ENCODE data around the gene STH. TPM values are rescaled to one million over a fixed set of nuclear protein-coding genes. Genes with fewer than 3 reads are reported as not detected.
A peak's percentile ranks its signal among the peaks of the same experiment; 100 is the strongest.

The STH gene
- total RNA-seq, 1 donor from 2014 or later = not detected

DNA sequence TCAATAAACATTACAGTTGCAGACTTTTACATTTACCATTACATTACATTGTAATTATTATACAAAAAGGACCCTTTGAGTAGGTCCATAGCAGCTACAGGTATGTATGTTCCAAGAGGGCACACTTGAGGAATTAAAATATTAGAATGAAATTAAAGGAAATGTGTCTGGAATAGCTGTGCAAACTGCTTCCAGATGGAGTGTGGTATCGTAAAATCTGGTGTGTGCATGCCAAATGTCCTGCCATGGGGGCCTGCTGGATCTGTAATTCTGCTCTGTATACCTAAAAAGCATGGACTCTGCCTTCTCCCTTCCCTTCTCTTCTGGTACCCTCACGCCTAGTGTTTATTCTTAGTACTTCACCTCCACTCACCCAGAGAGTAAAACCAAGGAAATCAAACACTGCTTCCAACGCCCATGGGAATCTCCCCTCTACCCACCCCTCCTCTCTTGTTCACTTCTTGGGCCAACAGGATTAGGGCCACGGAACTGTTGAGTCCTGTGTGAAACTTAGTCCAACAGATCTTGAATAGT is 38.7 kb downstream of the STH start:
- H3K36me3 Mint-ChIP-seq (ENCODE audit: low read depth, unreplicated experiment) = peaks cover 21% of the 10 kb centered on the region
- Histone ChIP-seq H3K9me3 (ENCODE audit: insufficient read depth, low read depth, low read length) (no peaks in the 10 kb centered on the region), H4K20me1 (ENCODE audit: insufficient read depth, low read length) (peaks cover 40% of the 10 kb centered on the region), H3K79me2 (ENCODE audit: insufficient read depth, low read length) (peaks cover 5% of the 10 kb centered on the region), H3K4me3 (ENCODE audit: insufficient read depth, low read depth, low read length) (no peak overlapping the region), H3K4me1 (ENCODE audit: insufficient read depth, low read length) (no peaks in the 10 kb centered on the region), H3K36me3 (ENCODE audit: insufficient read depth, low read length) (peaks cover 70% of the 10 kb centered on the region), H2AFZ (ENCODE audit: low read depth, low read length) (no peak overlapping the region), H3K27ac (ENCODE audit: low read depth, low read length) (no peak overlapping the region), H3K4me2 (ENCODE audit: low read length) (no peak overlapping the region), H3K9ac (ENCODE audit: low read length) (no peak overlapping the region), H3K27me3 (ENCODE audit: insufficient read depth, low read length) (no peaks in the 10 kb centered on the region)
- no peaks in the 10 kb centered on the region for H3K9me3 Mint-ChIP-seq (ENCODE audit: unreplicated experiment)
- DNase-seq (ENCODE audit: low read depth) = no peak
- no peak overlapping the region for H3K4me3 Mint-ChIP-seq (ENCODE audit: unreplicated experiment)
- no peaks in the 10 kb centered on the region for H3K27me3 Mint-ChIP-seq (ENCODE audit: low read depth, unreplicated experiment)
- FAIRE-seq = no peak
- H3K4me1 Mint-ChIP-seq (ENCODE audit: low read depth, unreplicated experiment) = no peaks in the 10 kb centered on the region
- H3K27ac Mint-ChIP-seq (ENCODE audit: unreplicated experiment) = peak overlapping the region; percentile 8
- TF ChIP-seq EZH2 (IDR thresholded peaks at IDR 0.05; ENCODE audit: insufficient read depth, low read length) = no peak
- TF ChIP-seq, protein P1, sequence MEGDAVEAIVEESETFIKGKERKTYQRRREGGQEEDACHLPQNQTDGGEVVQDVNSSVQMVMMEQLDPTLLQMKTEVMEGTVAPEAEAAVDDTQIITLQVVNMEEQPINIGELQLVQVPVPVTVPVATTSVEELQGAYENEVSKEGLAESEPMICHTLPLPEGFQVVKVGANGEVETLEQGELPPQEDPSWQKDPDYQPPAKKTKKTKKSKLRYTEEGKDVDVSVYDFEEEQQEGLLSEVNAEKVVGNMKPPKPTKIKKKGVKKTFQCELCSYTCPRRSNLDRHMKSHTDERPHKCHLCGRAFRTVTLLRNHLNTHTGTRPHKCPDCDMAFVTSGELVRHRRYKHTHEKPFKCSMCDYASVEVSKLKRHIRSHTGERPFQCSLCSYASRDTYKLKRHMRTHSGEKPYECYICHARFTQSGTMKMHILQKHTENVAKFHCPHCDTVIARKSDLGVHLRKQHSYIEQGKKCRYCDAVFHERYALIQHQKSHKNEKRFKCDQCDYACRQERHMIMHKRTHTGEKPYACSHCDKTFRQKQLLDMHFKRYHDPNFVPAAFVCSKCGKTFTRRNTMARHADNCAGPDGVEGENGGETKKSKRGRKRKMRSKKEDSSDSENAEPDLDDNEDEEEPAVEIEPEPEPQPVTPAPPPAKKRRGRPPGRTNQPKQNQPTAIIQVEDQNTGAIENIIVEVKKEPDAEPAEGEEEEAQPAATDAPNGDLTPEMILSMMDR (IDR thresholded peaks at IDR 0.05; ENCODE audit: insufficient read depth, low read depth, low read length) = no peak

DNA sequence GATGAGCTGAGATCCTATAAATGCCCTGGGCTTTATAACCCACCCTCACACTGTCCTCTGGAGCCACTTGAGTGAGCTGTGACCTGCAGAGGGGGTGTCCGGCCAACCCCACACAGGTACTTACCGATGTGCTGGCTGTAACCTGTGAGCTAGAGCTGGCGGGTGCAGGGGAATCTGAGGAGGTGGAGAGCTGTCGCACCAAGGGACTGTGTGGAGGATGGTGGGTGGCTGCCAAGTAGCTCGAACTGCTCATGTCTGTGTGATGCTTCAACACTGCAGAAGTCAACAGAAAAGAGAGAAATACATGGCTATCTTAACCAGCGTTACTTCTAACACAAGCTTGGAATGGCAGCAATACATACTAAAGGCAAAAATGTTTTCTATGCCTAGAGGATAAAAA is 39.4 kb downstream of the STH start:
- no peak overlapping the region for H3K9ac ChIP-seq (ENCODE audit: low read length)
- H2AFZ ChIP-seq (ENCODE audit: low read depth, low read length) = no peak overlapping the region
- H3K4me1 ChIP-seq (ENCODE audit: insufficient read depth, low read length) = no peaks in the 10 kb centered on the region
- H3K36me3 ChIP-seq (ENCODE audit: insufficient read depth, low read length) = peaks cover 70% of the 10 kb centered on the region
- no peaks in the 10 kb centered on the region for H3K9me3 Mint-ChIP-seq (ENCODE audit: unreplicated experiment)
- no peaks in the 10 kb centered on the region for H3K27me3 Mint-ChIP-seq (ENCODE audit: low read depth, unreplicated experiment)
- no peaks in the 10 kb centered on the region for H3K9me3 ChIP-seq (ENCODE audit: insufficient read depth, low read depth, low read length)
- no peaks in the 10 kb centered on the region for H3K27me3 ChIP-seq (ENCODE audit: insufficient read depth, low read length)
- H3K27ac Mint-ChIP-seq (ENCODE audit: unreplicated experiment) = no peak overlapping the region
- H3K4me3 ChIP-seq (ENCODE audit: insufficient read depth, low read depth, low read length) = no peak overlapping the region
- peaks cover 46% of the 10 kb centered on the region for H4K20me1 ChIP-seq (ENCODE audit: insufficient read depth, low read length)
- TF ChIP-seq, protein P1 (IDR thresholded peaks at IDR 0.05; ENCODE audit: insufficient read depth, low read depth, low read length) = no peak
- no peak for TF ChIP-seq EZH2 (IDR thresholded peaks at IDR 0.05; ENCODE audit: insufficient read depth, low read length)
- H3K36me3 Mint-ChIP-seq (ENCODE audit: low read depth, unreplicated experiment) = peaks cover 21% of the 10 kb centered on the region
- no peak overlapping the region for H3K27ac ChIP-seq (ENCODE audit: low read depth, low read length)
- H3K79me2 ChIP-seq (ENCODE audit: insufficient read depth, low read length) = peaks cover 7% of the 10 kb centered on the region
- DNase-seq (ENCODE audit: low read depth) (no peak), FAIRE-seq (no peak)
- H3K4me1 Mint-ChIP-seq (ENCODE audit: low read depth, unreplicated experiment) = peaks cover 5% of the 10 kb centered on the region
- H3K4me3 Mint-ChIP-seq (ENCODE audit: unreplicated experiment) = no peak overlapping the region
- H3K4me2 ChIP-seq (ENCODE audit: low read length) = no peak overlapping the region

DNA sequence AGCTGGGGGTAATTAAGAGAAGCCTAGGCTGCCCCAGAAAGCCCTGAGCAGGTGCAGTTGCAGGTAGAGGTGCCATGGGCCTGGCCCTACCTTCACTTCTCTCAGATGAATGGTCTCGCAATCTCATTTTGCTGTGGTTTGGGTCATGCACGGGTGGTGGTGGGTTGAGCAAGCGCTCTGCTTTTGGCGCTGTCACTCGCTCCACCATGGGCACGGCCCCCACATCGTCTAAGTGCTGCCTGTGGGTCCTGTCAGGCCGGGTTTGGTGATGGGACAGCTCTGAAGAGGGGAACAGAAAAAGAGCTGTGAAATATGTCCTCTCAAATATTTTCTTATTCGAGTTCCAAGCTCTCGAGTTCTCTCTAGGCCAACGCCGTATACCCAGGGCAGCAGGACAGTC is 39.9 kb downstream of the STH start:
- no peak for FAIRE-seq
- no peak overlapping the region for H3K27ac ChIP-seq (ENCODE audit: low read depth, low read length)
- H3K36me3 Mint-ChIP-seq (ENCODE audit: low read depth, unreplicated experiment) = peaks cover 19% of the 10 kb centered on the region

More for the DNA sequence above, 39.9 kb downstream of the STH start:
- Histone ChIP-seq H3K27me3 (ENCODE audit: insufficient read depth, low read length) (no peaks in the 10 kb centered on the region), H3K79me2 (ENCODE audit: insufficient read depth, low read length) (peaks cover 7% of the 10 kb centered on the region), H3K4me1 (ENCODE audit: insufficient read depth, low read length) (no peaks in the 10 kb centered on the region), H2AFZ (ENCODE audit: low read depth, low read length) (no peak overlapping the region), H3K4me3 (ENCODE audit: insufficient read depth, low read depth, low read length) (no peak overlapping the region), H3K36me3 (ENCODE audit: insufficient read depth, low read length) (peaks cover 66% of the 10 kb centered on the region), H4K20me1 (ENCODE audit: insufficient read depth, low read length) (peaks cover 52% of the 10 kb centered on the region), H3K4me2 (ENCODE audit: low read length) (no peak overlapping the region), H3K9ac (ENCODE audit: low read length) (no peak overlapping the region), H3K9me3 (ENCODE audit: insufficient read depth, low read depth, low read length) (no peaks in the 10 kb centered on the region)
- Mint-ChIP-seq H3K27ac (ENCODE audit: unreplicated experiment) (no peak overlapping the region), H3K9me3 (ENCODE audit: unreplicated experiment) (no peaks in the 10 kb centered on the region), H3K4me1 (ENCODE audit: low read depth, unreplicated experiment) (peaks cover 8% of the 10 kb centered on the region), H3K4me3 (ENCODE audit: unreplicated experiment) (no peak overlapping the region), H3K27me3 (ENCODE audit: low read depth, unreplicated experiment) (no peaks in the 10 kb centered on the region)
- TF ChIP-seq, protein P1 (IDR thresholded peaks at IDR 0.05; ENCODE audit: insufficient read depth, low read depth, low read length) = no peak
- no peak for TF ChIP-seq EZH2 (IDR thresholded peaks at IDR 0.05; ENCODE audit: insufficient read depth, low read length)
- DNase-seq (ENCODE audit: low read depth) = no peak
